ENCODE measurements around the gene DGKG.

DGKG gene

DNA sequence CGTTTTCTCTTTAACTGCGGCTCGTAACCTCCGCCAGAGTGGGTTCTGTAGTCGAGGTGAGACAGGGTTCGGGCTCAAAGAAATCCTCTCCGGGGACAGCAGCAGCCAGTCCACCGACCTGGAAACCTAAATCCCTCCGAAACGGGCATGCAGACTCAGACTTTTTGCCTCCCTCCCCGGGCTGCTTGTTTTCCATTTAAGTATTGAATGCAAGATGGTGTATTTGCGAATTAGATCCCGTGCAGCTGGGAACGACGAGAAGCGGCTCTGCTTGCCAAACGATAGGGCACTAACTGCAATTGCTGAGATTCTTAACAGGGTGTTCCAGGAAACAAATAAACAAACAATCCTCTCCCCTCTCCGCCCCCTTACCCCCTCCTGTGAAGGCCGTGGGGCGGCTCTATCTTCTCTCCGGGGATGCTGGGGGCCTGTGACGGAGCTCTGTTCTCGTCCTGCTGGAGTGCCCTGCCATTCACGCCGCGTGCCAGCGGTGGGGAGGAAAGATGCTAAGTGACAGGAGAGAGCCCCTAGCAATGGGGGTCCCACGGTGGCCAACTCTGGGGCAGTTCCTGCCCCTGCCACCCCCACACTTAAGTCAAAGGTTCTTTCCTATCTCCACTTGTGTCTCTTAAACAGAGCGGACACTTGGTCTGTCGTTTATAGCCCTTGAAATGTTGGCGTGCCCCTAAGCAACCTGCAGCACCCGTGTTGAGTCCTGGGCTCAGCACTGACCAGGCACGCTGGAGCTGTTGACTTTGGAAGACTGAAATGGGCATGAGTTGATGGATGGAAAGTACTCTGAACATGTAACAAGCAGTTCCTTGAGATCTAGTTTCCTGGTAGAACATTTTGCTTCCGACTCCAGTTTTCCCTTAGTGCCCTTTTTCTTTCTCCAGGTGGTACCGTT, 251.9 kb downstream of the DGKG start:
- DNase-seq (ENCODE audit: low read depth), result no peak

DNA sequence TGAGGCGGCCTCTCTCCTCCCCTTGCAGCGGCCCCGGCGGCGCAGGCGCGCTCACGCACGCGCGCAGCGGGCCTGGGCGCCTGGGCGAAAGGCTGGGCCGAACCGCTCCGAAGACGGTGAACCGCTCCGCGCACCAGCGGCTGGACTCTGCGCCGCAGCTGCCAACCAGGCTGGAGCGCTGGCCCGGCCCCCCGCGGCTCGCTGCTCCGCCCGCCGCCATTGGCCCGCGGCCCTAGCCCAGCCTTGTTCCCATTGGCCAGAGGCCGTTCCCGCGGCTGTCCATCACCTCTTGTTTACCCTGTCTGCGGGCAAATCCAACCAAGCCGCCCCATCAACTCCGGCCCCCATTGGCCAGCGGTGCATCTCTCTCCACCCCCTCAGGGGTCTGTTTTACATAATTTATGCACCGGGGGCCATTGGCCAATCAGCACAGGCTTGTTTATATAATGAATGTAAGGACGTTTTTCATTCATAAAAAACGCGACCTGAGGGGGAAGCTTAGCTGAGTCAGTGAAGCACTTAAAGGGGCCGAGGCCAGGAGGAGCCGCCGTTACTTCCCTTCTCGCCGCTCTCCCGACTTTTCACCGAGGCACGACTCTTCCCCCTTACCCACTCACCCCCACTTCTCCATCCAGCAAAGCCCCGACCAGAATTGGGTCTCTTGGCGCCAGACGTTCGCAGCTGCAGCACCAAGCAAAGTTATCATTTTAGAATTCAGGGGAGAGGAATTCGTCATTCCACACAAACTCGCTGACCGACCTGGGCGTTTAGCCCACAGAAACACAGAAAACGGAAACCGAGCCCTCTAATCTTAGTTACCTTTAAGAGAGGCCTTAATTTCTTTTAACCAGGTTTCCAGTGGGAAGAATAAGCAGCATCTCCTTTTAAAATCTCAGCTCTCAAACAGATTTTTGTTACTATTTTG, 252.8 kb downstream of the DGKG start, which contains the start of gene ETV5:
Gene ETV5, minus strand, starts transcription at position 149 of the 925 bp plus-strand sequence. CDS start 3,221 bp downstream, outside the sequence.
- DNase-seq (ENCODE audit: low read depth), result peak; percentile 91

DNA sequence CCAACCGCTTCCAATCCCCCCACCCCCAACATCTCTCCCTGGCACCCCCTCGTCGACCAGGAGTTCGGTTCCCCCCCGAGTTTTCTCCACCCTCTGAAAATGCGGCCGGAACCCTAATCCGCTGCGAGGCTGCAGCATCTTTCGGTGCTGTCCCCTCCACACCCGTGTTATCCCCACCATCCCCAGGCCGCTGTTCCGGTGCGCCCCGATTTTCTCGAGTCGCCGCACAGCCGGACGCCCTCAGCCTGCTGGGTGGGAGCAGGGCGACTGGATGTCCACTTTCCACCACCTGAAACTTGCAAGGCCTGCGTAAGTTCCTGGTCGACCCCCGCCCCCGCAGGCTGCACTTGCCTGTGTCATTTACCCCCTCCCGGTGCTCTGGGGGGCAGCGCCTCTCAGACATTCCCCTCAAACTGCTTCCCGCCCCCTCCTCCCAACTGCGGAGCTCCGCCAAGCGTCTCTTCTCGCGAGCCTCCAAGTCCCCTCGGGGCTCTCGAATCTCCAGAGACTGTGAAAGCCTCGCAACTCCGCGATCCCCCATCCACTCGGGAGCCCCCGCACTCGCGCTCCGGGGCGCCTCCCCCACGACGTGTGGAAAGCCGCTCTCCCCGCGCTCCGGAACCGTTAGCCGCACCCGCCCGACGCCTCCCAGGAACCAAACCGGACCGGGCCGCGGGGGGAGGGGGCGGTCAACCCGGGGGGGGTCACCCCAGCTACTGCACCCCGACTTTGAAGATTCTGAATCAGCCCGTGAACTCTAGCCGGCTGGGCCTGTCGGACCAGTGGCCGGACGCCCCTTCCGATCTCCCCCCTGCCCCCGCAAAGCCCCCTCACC, 253.7 kb downstream of the DGKG start:
- no peak for DNase-seq (ENCODE audit: low read depth)

DNA sequence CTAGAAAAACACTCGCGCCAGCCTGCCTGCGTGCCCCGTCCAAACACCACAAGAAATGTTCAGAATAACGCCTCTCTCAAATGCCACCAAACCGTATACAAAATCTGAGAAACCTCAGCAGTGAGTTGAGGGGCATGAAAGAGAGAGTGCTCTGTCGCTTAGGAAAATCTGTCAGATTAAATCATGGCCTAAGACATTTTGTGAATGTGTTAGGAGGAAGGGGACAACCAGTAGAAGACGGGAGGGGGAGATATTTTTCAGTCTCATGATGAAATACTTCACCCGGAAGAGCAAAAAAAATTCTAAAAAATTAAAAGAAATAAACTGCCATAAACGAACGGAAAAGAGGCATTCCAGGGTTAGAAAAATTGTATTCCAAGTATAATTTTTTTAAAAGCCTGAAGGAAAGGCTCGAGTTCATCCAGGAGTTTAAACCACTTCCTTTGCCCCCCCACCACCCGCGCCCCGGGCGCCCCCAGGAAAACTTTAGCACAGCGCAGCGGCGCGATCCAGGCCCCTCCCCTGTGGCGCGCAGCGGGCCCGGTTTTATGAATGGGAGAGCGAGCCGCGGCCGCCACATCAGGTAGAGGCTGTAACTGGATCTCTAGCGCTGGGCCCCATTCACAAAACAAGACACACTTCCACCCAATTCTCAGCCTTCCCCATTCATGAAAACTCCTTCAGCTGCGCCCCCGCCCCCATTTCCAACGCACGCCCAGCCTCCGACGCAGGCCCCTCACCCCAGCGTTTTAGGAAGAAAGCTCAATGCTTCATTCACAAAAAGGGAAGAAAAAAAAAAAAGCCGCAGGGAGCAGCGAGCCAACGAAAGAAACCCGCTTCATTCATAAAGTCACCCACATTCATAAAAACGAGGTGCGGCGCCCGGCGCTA, 254.6 kb downstream of the DGKG start:
- no peak for DNase-seq (ENCODE audit: low read depth)

DNA sequence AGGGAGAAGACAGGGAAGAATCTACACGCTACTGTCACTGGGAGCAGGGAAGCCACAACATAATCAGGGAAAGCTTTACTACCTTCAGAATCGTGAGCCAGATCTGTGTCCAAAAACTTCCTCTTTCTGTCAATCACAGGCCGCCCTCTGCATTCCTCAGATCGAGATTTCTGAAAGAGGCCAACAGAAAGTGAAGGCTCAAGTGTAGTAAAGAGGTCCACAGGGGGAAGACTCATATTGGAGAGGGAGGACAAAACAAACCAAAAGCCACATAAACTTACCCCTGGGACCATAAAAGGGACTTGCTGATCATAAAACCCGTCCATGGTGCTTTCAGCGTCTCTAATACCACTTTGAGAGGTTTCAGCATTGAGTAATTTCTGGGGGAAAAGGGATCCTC, 256.5 kb downstream of the DGKG start:
- DNase-seq (ENCODE audit: low read depth), result no peak

DNA sequence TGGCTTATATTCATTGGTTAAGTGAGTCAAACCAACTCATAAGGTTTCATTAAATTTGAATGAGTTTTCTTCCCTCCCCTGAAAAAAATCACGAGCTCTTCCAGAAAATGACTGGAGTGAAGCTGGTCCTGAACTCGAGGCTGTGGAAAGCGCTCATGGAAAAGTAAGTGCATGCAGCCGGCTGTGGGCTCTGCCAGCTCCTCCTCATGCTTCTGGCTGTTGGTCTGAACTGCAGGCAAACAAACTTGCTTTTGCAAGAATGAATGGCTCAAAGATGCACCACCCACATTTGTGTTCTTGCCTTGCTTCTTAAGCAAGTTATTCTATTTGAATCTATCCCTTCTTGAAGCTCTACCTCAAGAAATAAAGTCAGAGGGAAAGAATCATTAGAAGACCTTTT, 259.3 kb downstream of the DGKG start:
- DNase-seq (ENCODE audit: low read depth), result no peak

DNA sequence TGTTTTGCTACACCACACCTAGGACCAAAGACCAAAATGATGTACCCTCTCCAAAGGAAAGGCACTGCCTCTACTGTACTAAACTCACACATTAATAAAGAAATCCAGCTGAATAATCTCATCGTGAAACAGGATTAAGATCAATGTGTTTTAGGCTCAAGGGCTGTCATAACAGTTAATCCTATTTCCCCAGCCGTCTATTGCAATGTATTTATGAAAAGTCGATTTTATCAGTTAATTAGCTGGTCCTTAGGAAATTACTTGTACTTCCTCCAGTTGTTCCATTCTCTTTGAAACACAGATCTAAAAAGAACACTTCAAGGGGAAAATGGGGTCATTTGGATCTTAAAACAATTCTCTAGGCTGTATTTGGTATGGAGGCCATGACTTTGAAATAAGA, 261.6 kb downstream of the DGKG start:
- no peak for DNase-seq (ENCODE audit: low read depth)

DNA sequence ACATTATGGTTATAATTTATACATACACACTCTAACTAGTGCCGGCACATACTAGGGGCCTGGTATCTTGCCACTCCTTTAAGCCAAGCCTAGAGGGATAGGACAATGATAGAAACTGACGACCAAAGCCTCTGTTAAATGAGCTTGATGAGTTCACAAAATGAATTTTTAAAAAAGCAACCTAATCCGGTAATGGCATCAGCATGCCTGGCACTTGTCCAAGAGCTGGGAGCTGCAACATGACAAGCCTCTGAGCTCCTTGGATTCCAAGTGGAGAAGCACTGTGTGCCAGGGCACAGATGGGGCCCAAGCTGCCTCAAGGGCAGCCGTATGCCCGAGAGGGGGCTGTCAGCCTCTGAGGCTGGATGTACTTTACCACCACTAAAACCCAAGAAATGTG, 262.9 kb downstream of the DGKG start:
- no peak for DNase-seq (ENCODE audit: low read depth)

DNA sequence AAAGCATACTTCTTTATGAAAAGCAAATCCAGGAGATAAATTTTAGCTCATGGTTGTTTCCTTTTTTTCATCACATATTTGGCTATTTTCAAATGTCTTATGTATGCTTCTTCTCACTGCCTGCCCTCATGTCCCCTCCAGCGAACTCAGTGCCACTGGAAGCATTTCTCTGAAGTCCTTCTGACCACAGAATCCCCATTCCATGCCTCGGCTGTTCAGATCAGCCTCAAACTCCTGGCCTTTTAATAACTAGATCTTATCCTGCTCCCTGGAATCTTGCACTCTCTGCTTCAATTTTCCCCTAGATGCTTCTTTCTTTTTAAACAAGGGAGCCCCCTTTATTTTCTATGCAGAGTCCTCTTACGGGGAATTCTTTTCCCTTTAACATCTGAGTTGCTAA, 263.3 kb downstream of the DGKG start:
- DNase-seq (ENCODE audit: low read depth), result no peak

DNA sequence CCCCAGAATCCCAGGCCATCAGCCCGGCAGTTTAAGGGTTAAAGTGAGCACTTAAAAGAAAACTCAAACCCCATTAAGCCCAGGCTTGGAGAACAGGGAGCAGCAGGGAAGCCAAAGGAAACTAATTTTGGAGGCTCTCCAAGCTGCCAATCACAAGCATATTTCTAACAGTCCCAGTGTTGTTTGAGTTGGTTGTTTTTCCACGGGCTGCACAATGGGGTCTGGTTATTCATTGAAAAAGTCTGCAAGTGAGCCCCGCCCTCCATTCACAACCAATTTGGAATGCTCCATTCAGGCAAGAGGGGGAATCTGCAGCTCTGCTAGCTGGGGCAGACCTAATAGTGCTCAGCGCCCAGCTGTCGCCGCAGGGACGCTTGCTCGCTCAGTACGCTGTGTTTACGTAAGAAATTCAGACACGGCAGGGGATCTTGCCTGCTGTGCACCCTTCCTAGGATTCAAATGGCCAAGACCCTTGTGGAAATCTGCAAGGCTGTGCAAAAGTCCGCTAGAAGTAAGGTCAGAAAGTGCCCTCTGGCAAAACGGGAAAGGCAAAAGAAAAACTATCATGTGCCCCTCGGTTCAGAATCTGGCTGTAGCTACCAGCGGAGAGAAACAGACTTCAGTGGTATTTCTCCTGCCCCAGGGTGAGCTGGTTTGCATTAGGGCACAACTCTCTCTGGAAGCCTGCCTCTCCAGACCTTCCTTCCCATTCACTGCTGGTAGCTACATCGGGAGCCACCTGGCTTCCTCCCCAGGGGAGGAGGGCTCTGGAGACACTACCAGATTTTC, 264.2 kb downstream of the DGKG start:
- DNase-seq (ENCODE audit: low read depth), result no peak

DNA sequence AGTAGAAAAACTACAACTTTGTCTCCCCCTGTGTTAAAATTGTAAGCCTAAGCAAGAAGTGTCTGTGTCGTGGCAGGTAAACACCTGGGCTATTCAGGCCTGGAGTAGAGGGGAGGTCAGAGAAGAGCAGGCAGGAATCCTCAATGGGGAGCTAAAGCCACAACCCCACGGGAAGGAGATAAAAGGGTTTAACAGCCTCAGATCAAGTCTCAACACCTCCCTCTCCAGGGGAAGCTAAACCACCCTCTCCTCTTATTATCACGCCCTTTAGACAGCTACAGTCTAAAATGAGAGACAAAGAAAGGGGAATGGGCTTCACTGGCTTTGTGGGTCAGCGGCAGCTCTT, 264.7 kb downstream of the DGKG start:
- no peak for DNase-seq (ENCODE audit: low read depth)

Data from stimulated activated CD8-positive, alpha-beta memory T cell treated with anti-CD3 and anti-CD28 coated beads, Interleukin-4, amount 100 ng/mL, for 24 hours (primary cell).